Activated CD8-positive, alpha-beta memory T cell treated with anti-CD3 and anti-CD28 coated beads, Interleukin-2, amount 50 U/mL, for 24 hours (primary cell): Measurements from ENCODE around the gene CNTNAP2.

Experiments used
- DNase-seq: peaks from one replicate; pipeline ENCODE4 v3.0.0-alpha.2; 2020; ENCODE audit errors: extremely low read depth

Gene CNTNAP2

DNA sequence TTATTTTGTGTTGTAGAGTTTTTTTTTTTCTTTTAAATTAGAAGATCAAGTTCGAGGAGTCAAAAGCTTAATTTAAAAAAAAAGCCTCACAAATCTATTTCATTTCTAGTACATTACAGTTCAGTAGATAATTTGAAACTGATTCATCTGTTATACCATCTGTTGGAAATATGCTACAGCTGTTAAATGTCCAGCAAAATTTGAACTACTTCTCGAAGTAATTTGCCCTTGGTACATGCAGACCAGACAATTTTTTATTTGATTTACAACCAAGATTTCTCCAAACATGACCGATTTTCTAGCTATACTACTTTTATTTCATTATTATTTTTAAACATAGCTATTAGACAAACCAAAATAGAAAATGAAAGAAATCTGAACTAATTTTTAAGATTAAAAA is 647.9 kb downstream of the CNTNAP2 start:
- no peak for DNase-seq

DNA sequence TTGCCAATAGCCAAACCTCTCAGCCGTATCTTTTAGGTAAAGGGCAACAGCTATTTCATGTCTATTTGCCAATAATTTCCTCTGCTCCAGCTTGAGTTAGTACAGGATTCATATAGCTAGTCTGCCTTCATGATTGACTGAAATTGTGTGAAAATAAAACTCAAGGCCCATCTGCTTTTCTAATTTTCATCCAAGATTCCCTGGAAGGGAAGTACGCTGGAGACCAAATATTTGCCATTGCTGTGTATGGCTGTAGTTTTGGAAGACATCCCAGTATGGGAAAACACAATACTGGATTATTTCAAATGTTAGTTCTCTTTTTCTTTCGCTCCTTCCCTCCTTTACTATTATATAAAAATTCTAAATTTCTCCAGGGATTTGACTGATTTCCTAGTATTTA is 652.4 kb downstream of the CNTNAP2 start:
- DNase-seq: no peak

GRCh38 chr7:146772601-146773000 is 656.0 kb downstream of the CNTNAP2 start:
- no peak for DNase-seq

DNA sequence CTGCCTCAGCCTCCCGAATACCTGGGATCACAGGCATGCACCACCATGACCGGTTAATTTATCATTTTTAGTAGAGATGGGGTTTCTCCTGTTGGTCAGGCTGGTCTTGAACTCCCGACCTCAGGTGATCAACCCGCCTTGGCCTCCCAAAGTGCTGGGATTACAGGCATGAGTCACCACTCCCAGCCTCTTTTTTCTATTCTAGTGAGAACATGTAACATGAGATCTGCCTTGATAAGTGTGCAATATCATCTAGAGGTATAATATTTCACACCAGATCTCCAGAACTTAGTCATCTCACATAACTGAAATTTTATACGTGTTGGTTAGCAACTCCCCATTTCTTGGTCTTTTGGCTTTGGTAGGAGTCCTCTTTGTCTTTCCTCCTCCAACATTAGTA is 656.9 kb downstream of the CNTNAP2 start:
- no peak for DNase-seq

- DNase-seq: no peak
Observed at GRCh38 chr7:146781352-146782116, 664.9 kb downstream of the CNTNAP2 start.

DNA sequence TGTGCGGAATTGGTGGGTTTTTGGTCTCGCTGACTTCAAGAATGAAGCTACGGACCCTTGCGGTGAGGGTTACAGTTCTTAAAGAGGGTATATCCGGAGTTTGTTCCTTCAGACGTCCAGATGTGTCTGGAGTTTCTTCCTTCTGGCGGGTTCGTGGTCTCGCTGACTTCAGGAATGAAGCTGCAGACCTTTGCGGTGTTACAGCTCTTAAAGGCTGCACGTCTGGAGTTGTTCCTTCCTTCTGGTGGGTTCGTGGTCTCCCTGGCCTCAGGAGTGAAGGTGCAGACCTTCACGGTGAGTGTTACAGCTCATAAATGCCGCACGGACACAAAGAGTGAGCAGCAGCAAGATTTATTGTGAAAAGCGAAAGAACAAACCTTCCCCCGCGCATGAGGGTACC is 670.7 kb downstream of the CNTNAP2 start:
- no peak for DNase-seq

GRCh38 chr7:146788008-146788407 is 671.4 kb downstream of the CNTNAP2 start:
- DNase-seq: no peak

- no peak for DNase-seq
Observed at GRCh38 chr7:146791344-146792285, 675.0 kb downstream of the CNTNAP2 start.

GRCh38 chr7:146804620-146805019 is 688.0 kb downstream of the CNTNAP2 start:
- no peak for DNase-seq

GRCh38 chr7:146805082-146805481 is 688.5 kb downstream of the CNTNAP2 start:
- no peak for DNase-seq

GRCh38 chr7:146826329-146826728 is 709.7 kb downstream of the CNTNAP2 start:
- DNase-seq: no peak

- DNase-seq: no peak
Observed at GRCh38 chr7:146830686-146831085, 714.1 kb downstream of the CNTNAP2 start.

DNA sequence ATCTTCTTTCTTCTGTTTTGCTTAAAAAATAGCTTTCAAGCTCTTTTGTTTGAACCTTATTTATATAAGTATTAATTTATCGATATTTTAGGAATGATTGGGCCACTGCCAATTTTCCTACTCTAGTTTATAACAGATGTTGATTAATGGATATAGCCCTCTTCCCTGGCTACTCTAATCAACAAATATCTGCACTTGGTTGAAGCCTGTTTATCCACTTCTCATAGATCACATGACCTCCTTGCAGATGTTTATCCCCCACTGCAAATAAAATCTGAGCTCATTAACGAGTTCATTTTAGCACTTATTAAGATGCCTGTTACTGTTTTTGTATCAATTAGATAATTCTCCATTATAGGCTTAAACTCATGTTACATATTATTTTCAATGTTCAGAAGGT is 715.3 kb downstream of the CNTNAP2 start:
- DNase-seq: no peak

- DNase-seq: no peak
Observed at GRCh38 chr7:146844405-146844804, 727.8 kb downstream of the CNTNAP2 start.

DNA sequence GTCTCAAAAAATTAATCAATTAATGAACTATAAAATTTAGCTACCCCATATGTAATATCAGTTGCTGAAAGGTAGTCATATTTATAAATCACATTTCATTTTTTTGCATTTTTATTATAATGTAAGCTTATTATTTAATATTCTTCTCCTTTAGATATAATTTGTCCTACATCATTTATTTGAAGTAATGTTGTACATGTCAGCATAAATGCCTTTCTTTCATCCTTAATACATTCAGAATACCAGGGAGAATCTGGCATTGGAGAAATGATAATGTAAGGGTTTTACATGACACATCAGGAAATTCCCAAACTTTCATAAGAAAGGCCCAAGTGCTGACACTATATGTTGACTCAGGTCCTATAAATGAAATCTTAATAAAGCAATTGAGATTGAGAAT is 742.1 kb downstream of the CNTNAP2 start:
- no peak for DNase-seq

DNA sequence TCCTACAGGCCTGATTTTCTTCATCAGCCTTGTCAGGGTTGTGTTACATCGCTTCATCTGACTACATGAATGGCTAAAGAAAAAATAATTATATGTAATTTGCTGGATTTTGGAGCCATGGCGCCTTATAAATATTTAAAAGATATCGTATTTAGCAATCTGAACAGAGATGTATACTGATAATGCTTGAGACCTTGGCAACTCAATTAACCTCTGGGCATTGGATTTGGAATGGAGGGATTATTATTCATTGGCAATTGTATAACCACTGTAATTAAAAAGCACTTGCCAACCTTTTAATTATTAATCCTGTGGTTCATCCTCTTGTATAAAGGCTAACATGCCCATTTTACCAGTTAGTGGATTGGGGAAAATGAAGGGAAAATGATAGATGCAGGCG is 745.1 kb downstream of the CNTNAP2 start:
- no peak for DNase-seq

- DNase-seq: no peak
Observed at GRCh38 chr7:146862415-146862814, 745.8 kb downstream of the CNTNAP2 start.

DNA sequence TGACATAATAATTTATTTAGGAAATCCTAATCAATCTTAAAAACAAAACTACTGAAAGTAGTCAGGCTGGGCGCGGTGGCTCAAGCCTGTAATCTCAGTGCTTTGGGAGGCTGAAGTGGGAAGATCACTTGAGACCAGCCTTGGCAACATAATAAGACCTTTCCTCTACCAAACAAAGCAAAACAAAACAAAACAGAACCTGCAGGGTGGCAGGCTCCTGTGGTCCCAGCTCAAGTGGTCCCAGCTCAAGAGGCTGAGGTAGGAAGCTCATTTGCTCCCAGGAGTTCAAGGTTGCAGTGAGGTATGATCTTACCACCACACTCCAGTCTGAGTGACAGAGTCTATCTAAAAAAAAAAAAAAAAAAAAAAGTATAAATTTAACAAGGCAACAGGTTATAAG is 748.0 kb downstream of the CNTNAP2 start:
- DNase-seq: no peak

GRCh38 chr7:146865696-146866095 is 749.1 kb downstream of the CNTNAP2 start:
- DNase-seq: no peak

DNA sequence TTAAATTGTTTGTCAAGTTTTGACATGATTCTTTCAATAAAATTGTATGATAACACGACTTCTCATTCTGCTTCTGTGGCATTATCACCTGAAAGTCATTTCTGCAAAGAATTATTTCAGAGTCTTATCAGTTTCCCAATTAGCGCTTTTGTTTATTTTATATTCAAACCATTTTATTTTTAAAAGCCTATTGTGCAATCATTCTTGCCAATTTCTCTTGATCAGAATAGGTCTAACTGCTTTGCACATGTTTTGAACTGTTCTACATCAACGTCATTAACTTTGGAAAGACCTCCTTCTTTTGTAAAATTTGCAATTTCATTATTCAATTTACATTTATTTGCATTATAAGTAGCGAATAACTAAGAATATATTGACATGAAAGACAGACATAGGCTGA is 758.1 kb downstream of the CNTNAP2 start:
- no peak for DNase-seq

GRCh38 chr7:146875237-146875785 is 758.7 kb downstream of the CNTNAP2 start:
- no peak for DNase-seq

DNA sequence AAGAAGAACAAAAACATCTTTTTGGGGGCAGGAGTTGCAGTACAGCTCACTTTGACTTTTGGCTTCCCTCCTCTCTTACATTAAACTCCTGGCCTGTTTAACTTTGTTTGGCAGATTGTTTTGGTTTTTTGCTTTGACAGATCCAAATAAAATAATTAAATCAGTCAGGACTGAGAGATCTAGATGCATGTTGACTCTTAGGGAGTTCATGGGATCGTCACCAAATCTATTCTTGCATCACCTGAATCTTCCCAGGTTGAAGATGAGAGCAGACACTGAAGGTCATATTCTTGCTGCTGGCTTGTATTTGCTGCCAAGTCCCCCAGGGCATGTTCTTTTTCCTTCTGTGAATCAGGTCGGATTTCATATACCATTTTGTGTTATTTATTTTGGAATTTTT is 759.4 kb downstream of the CNTNAP2 start:
- DNase-seq: no peak

DNA sequence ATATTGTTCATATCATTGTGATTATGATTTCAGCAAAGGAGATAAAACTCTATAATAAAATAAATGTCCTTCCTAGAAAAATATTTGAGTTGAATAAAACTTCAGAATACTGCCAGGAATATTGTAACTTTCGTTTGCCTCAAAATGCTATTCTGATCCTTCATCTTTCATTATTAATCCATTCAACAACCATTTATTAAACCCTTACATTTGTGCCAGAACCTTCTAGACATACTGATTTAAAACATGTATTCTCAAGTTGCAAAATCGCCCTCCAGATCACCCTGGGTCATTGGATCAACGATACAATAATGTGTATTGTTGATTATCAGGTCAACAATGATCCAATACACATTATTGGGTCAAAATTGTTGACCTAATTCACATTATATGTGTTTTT is 759.8 kb downstream of the CNTNAP2 start:
- no peak for DNase-seq
